HL-60 (cell line): ENCODE results near the gene AKR1C4.

Source experiments
- POLR2AphosphoS5 ChIP-seq: IDR thresholded peaks from 2 replicates; pipeline ENCODE4 v1.6.1; 2012; ENCODE audit warnings: low read depth
- TF ChIP-seq, protein P1 (sequence below): IDR thresholded peaks from one replicate; pipeline ENCODE4 v1.5.1; 2011; ENCODE audit warnings: low read length, control low read depth, inconsistent platforms; ENCODE audit not compliant: insufficient read depth

GRCh38 chr10:5147981-5148677, 48.5 kb upstream of the AKR1C4 start:
- TF ChIP-seq POLR2AphosphoS5 = no peak
- TF ChIP-seq, protein P1, sequence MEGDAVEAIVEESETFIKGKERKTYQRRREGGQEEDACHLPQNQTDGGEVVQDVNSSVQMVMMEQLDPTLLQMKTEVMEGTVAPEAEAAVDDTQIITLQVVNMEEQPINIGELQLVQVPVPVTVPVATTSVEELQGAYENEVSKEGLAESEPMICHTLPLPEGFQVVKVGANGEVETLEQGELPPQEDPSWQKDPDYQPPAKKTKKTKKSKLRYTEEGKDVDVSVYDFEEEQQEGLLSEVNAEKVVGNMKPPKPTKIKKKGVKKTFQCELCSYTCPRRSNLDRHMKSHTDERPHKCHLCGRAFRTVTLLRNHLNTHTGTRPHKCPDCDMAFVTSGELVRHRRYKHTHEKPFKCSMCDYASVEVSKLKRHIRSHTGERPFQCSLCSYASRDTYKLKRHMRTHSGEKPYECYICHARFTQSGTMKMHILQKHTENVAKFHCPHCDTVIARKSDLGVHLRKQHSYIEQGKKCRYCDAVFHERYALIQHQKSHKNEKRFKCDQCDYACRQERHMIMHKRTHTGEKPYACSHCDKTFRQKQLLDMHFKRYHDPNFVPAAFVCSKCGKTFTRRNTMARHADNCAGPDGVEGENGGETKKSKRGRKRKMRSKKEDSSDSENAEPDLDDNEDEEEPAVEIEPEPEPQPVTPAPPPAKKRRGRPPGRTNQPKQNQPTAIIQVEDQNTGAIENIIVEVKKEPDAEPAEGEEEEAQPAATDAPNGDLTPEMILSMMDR = no peak
